HepG2 (cell line): Measurements from ENCODE around the gene DHX16. TPM values are rescaled to one million over a fixed set of nuclear protein-coding genes. Genes with fewer than 3 reads are reported as not detected.

Source experiments
- BRCA1 ChIP-seq: sonication (generic); formaldehyde crosslinking; IDR thresholded peaks from 2 replicates; pipeline ENCODE4 v1.4.0; 2020; ENCODE audit warnings: missing genetic modification reagents
- DNMT1 ChIP-seq: sonication (generic); formaldehyde crosslinking; IDR thresholded peaks from 2 replicates; pipeline ENCODE4 v1.5.1; 2020; ENCODE audit warnings: mild to moderate bottlenecking, missing genetic modification reagents
- GABPA ChIP-seq, 2 experiments: IDR thresholded peaks; 2 replicates each; pipeline ENCODE4 v1.6.1; 2011 to 2016; ENCODE audit warnings: low read depth in 2 of 2, low read length in 1 of 2, missing biosample characterization in 1 of 2, missing genetic modification characterization in 1 of 2
- GPN1 ChIP-seq: sonication (generic); formaldehyde crosslinking; IDR thresholded peaks from 2 replicates; pipeline ENCODE4 v1.5.1; 2020; ENCODE audit warnings: missing genetic modification reagents, borderline replicate concordance
- HMG20A ChIP-seq: IDR thresholded peaks from 2 replicates; pipeline ENCODE4 v1.6.1; 2016; ENCODE audit warnings: borderline replicate concordance
- HOXA9 ChIP-seq: sonication (generic); formaldehyde crosslinking; IDR thresholded peaks from 2 replicates; pipeline ENCODE4 v1.8.1; 2022; ENCODE audit warnings: missing genetic modification reagents, mild to moderate bottlenecking, moderate library complexity, borderline replicate concordance
- KLF15 ChIP-seq: sonication (generic); formaldehyde crosslinking; IDR thresholded peaks from 2 replicates; pipeline ENCODE4 v1.8.1; 2023; ENCODE audit warnings: borderline replicate concordance, mild to moderate bottlenecking, inconsistent platforms, missing genetic modification reagents, mixed read lengths
- MAZ ChIP-seq, 2 experiments: sonication (generic) in 1 of 2; formaldehyde crosslinking in 1 of 2; IDR thresholded peaks; 2 replicates each; pipeline versions ENCODE4 v1.5.0 to v1.6.1; 2012 to 2020; ENCODE audit warnings: low read depth in 2 of 2, mild to moderate bottlenecking in 2 of 2, borderline replicate concordance in 1 of 2, improper control_type of control experiment in 1 of 2, low read length in 1 of 2, missing genetic modification reagents in 1 of 2, moderate library complexity in 1 of 2
- MIXL1 ChIP-seq: IDR thresholded peaks from 2 replicates; pipeline ENCODE4 v1.6.1; 2016
- MTF1 ChIP-seq: sonication (generic); formaldehyde crosslinking; IDR thresholded peaks from 2 replicates; pipeline ENCODE4 v1.5.0; 2020; ENCODE audit warnings: missing genetic modification reagents
- NR2F1 ChIP-seq, 2 experiments: fragments of 450-650 bp in 1 of 2; formaldehyde crosslinking in 1 of 2; IDR thresholded peaks; 2 replicates each; pipeline versions ENCODE4 v1.5.0 to v1.6.1; 2016 to 2020; ENCODE audit warnings: mild to moderate bottlenecking in 1 of 2, missing compliant biosample characterization in 1 of 2, missing genetic modification reagents in 1 of 2, moderate library complexity in 1 of 2
- SPEN ChIP-seq: sonication (generic); formaldehyde crosslinking; IDR thresholded peaks from 2 replicates; pipeline ENCODE4 v1.5.1; 2020; ENCODE audit warnings: low read depth, mild to moderate bottlenecking, missing genetic modification reagents
- ZFP36 ChIP-seq: fragments of 150-350 bp; IDR thresholded peaks from 2 replicates; pipeline ENCODE4 v1.6.1; 2018; ENCODE audit warnings: borderline replicate concordance, low read length, low read depth; ENCODE audit not compliant: partially characterized antibody
- ZNF235 ChIP-seq: sonication (generic); formaldehyde crosslinking; IDR thresholded peaks from 2 replicates; pipeline ENCODE4 v1.8.1; 2023; ENCODE audit warnings: mild to moderate bottlenecking, missing genetic modification reagents, borderline replicate concordance
- ZNF619 ChIP-seq: sonication (generic); formaldehyde crosslinking; IDR thresholded peaks from 2 replicates; pipeline ENCODE4 v1.4.0; 2020; ENCODE audit warnings: mild to moderate bottlenecking, missing genetic modification reagents
- ZNF7 ChIP-seq: IDR thresholded peaks from 2 replicates; pipeline ENCODE4 v1.6.1; 2016; ENCODE audit warnings: missing biosample characterization, missing genetic modification reagents
- polyA plus RNA-seq, 8 experiments: library from polyadenylated mRNA; depleted of rRNA in 3 of 8; stranded (reverse) in 7 of 8; unstranded in 1 of 8; fragments of >200 nt; fragmentation: Illumina TruSeq in 4 of 8; extraction: Trizol in 4 of 8; gene quantifications; 2 replicates each; pipeline versions ENCODE4 v1.2.1 to v1.2.3, GENCODE V29; 2011 to 2016; ENCODE audit warnings: low read depth in 4 of 8, missing spikeins in 1 of 8, mixed read lengths in 1 of 8; ENCODE audit not compliant: insufficient read depth in 1 of 8
- total RNA-seq, 5 experiments: library from RNA; depleted of rRNA; stranded (reverse); fragments of >200 nt; fragmentation: Illumina TruSeq; extraction: Trizol; gene quantifications; 2 replicates each; pipeline ENCODE4 v1.2.3, GENCODE V29; 2016; ENCODE audit warnings: low read depth in 1 of 5
- TF ChIP-seq, protein P1 (sequence below): sonication (generic); formaldehyde crosslinking; IDR thresholded peaks from 2 replicates; pipeline ENCODE4 v1.5.0; 2020; ENCODE audit warnings: missing genetic modification reagents
- TF ChIP-seq, protein P2 (sequence below): IDR thresholded peaks from 2 replicates; pipeline ENCODE4 v1.6.1; 2018; ENCODE audit warnings: missing genetic modification reagents
- TF ChIP-seq, protein P3 (sequence below): sonication (generic); formaldehyde crosslinking; conservative IDR thresholded peaks from 2 replicates; pipeline ENCODE4 v1.8.0; 2022; ENCODE audit warnings: missing genetic modification reagents
- TF ChIP-seq, protein P4 (sequence below): sonication (generic); formaldehyde crosslinking; IDR thresholded peaks from 2 replicates; pipeline ENCODE4 v1.4.0; 2020; ENCODE audit warnings: missing genetic modification reagents, borderline replicate concordance

DHX16 gene
- total and polyA plus RNA-seq, 2 of the 13 experiments (the other 11 are each of a cell fraction or from before 2014, with no cell fraction given) = 57.0 to 58.5 TPM

DNA sequence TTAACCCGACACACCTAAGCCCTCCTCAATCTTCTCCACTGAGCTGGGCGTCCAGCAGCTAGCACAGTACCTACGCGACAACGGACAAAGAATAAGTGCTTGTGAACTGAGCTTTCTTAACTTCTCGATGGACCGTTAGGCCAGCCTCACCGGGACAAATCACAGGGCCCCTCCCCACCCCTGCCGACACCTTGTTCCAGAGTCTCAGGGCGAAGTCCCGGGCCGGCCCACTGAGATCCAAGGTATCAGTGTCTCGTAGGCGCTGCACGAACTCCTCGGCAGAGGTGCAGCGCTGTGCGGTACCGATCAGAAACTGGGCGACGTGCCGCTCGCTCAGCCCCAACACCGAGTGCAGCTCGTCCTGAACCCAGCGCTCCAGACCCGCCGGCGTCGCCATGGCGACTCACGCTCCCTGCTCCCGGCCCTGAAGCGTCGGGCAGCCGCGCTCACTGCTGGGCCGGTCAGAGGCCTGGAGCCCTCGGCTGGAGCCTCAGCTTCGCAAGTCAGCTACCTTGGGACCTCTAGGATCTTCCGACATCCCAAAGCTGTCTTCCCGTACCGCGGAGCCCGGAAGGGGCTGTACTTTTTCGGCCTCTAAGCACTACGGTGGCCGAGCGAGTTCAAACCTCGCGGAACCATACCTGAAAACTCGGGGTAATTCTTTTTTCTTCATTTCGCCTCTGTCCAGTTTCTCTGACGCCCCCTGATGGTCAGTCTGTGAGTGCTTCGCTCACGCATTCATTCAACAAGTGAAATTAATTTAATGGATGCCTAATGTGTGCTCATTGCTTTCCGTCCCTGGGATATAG is at the start of gene DHX16 (continued):
- TF ChIP-seq ZNF619 (CRISPR knock-in tag) (peak; percentile 98), HOXA9 (CRISPR knock-in tag) (no peak), MAZ (IDR thresholded peaks at IDR 0.05; ENCODE audit: borderline replicate concordance, low read depth, low read length) (no peak), MAZ (CRISPR knock-in tag; IDR thresholded peaks at IDR 0.05; ENCODE audit: low read depth) (peak; percentile 52; the same call in 1 of the 2 replicates), BRCA1 (CRISPR knock-in tag) (no peak), GPN1 (CRISPR knock-in tag) (0 out of 2 replicates have a peak, but pooled peaks have one; percentile 27), KLF15 (CRISPR knock-in tag) (peak; percentile 72; the same call in 1 of the 2 replicates), GABPA (IDR thresholded peaks at IDR 0.05; ENCODE audit: low read depth, low read length) (peak; percentile 65), GABPA (CRISPR knock-in tag; IDR thresholded peaks at IDR 0.05; ENCODE audit: low read depth) (peak; percentile 92), MIXL1 (CRISPR knock-in tag) (peak; percentile 95), ZNF235 (0 out of 2 replicates have a peak, but pooled peaks have one; percentile 11), SPEN (CRISPR knock-in tag) (no peak; the same call in 1 of the 2 replicates), ZFP36 (no peak), HMG20A (peak; percentile 33; the same call in 1 of the 2 replicates), NR2F1 (CRISPR knock-in tag; IDR thresholded peaks at IDR 0.05) (no peak), ZNF7 (no peak), MTF1 (CRISPR knock-in tag) (no peak), DNMT1 (CRISPR knock-in tag) (no peak; the same call in 1 of the 2 replicates)
- TF ChIP-seq, protein P1, sequence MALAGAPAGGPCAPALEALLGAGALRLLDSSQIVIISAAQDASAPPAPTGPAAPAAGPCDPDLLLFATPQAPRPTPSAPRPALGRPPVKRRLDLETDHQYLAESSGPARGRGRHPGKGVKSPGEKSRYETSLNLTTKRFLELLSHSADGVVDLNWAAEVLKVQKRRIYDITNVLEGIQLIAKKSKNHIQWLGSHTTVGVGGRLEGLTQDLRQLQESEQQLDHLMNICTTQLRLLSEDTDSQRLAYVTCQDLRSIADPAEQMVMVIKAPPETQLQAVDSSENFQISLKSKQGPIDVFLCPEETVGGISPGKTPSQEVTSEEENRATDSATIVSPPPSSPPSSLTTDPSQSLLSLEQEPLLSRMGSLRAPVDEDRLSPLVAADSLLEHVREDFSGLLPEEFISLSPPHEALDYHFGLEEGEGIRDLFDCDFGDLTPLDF (CRISPR knock-in tag) = peak; percentile 29; the same call in 1 of the 2 replicates
- TF ChIP-seq, protein P2, sequence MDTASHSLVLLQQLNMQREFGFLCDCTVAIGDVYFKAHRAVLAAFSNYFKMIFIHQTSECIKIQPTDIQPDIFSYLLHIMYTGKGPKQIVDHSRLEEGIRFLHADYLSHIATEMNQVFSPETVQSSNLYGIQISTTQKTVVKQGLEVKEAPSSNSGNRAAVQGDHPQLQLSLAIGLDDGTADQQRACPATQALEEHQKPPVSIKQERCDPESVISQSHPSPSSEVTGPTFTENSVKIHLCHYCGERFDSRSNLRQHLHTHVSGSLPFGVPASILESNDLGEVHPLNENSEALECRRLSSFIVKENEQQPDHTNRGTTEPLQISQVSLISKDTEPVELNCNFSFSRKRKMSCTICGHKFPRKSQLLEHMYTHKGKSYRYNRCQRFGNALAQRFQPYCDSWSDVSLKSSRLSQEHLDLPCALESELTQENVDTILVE (CRISPR knock-in tag) = no peak; the same call in 1 of the 2 replicates
- TF ChIP-seq, protein P3, sequence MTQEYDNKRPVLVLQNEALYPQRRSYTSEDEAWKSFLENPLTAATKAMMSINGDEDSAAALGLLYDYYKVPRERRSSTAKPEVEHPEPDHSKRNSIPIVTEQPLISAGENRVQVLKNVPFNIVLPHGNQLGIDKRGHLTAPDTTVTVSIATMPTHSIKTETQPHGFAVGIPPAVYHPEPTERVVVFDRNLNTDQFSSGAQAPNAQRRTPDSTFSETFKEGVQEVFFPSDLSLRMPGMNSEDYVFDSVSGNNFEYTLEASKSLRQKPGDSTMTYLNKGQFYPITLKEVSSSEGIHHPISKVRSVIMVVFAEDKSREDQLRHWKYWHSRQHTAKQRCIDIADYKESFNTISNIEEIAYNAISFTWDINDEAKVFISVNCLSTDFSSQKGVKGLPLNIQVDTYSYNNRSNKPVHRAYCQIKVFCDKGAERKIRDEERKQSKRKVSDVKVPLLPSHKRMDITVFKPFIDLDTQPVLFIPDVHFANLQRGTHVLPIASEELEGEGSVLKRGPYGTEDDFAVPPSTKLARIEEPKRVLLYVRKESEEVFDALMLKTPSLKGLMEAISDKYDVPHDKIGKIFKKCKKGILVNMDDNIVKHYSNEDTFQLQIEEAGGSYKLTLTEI (CRISPR knock-in tag) = no peak
- TF ChIP-seq, protein P4, sequence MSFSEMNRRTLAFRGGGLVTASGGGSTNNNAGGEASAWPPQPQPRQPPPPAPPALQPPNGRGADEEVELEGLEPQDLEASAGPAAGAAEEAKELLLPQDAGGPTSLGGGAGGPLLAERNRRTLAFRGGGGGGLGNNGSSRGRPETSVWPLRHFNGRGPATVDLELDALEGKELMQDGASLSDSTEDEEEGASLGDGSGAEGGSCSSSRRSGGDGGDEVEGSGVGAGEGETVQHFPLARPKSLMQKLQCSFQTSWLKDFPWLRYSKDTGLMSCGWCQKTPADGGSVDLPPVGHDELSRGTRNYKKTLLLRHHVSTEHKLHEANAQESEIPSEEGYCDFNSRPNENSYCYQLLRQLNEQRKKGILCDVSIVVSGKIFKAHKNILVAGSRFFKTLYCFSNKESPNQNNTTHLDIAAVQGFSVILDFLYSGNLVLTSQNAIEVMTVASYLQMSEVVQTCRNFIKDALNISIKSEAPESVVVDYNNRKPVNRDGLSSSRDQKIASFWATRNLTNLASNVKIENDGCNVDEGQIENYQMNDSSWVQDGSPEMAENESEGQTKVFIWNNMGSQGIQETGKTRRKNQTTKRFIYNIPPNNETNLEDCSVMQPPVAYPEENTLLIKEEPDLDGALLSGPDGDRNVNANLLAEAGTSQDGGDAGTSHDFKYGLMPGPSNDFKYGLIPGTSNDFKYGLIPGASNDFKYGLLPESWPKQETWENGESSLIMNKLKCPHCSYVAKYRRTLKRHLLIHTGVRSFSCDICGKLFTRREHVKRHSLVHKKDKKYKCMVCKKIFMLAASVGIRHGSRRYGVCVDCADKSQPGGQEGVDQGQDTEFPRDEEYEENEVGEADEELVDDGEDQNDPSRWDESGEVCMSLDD (CRISPR knock-in tag) = peak; percentile 55; the same call in 1 of the 2 replicates
